Astrocyte (in vitro differentiated cells and primary cell): ENCODE results near the gene GALR1. TPM values are rescaled to one million over a fixed set of nuclear protein-coding genes. Genes with fewer than 3 reads are reported as not detected.

ENCODE experiments used
- DNase-seq: peaks from one replicate; pipeline ENCODE4 v3.0.0-alpha.2; 2010; ENCODE audit warnings: low read depth
- FAIRE-seq: peaks from 2 replicates; lab custom pipeline; 2011; peaks lifted over from hg19 to GRCh38; lab: Jason Lieb, UNC
- H2AFZ ChIP-seq: 2 replicates; pipeline ENCODE4 v1.6.0; 2012; ENCODE audit warnings: low read depth, low read length, inconsistent platforms
- H3K27ac ChIP-seq: 2 replicates; pipeline ENCODE4 v1.5.1; 2011; ENCODE audit warnings: low read depth, low read length, inconsistent platforms
- H3K27me3 ChIP-seq: 2 replicates; pipeline ENCODE4 v1.6.0; 2011; ENCODE audit warnings: low read length, inconsistent platforms; ENCODE audit not compliant: insufficient read depth
- H3K36me3 ChIP-seq: 2 replicates; pipeline ENCODE4 v1.5.1; 2011; ENCODE audit warnings: low read length, inconsistent platforms; ENCODE audit not compliant: insufficient read depth
- H3K4me1 ChIP-seq: 2 replicates; pipeline ENCODE4 v1.5.1; 2011; ENCODE audit warnings: low read length, inconsistent platforms; ENCODE audit not compliant: insufficient read depth
- H3K4me2 ChIP-seq: 2 replicates; pipeline ENCODE4 v1.6.0; 2012; ENCODE audit warnings: low read length, inconsistent platforms
- H3K4me3 ChIP-seq: 2 replicates; pipeline ENCODE4 v1.5.1; 2011; ENCODE audit warnings: low read depth, mild to moderate bottlenecking, low read length, inconsistent platforms; ENCODE audit not compliant: insufficient read depth
- H3K79me2 ChIP-seq: 2 replicates; pipeline ENCODE4 v1.6.0; 2012; ENCODE audit warnings: mild to moderate bottlenecking, low read length, inconsistent platforms; ENCODE audit not compliant: insufficient read depth
- H3K9ac ChIP-seq: 2 replicates; pipeline ENCODE4 v1.6.0; 2012; ENCODE audit warnings: mild to moderate bottlenecking, low read length, inconsistent platforms
- H3K9me3 ChIP-seq: 2 replicates; pipeline ENCODE4 v1.5.1; 2012; ENCODE audit warnings: low read depth, mild to moderate bottlenecking, low read length, inconsistent platforms; ENCODE audit not compliant: insufficient read depth
- H4K20me1 ChIP-seq: 2 replicates; pipeline ENCODE4 v1.6.0; 2012; ENCODE audit warnings: low read length, inconsistent platforms; ENCODE audit not compliant: insufficient read depth
- H3K27ac Mint-ChIP-seq: one replicate; pipeline ENCODE4 v1.8.0; 2021; ENCODE audit warnings: mild to moderate bottlenecking, mixed read lengths; ENCODE audit not compliant: unreplicated experiment
- H3K27me3 Mint-ChIP-seq: one replicate; pipeline ENCODE4 v1.8.0; 2021; ENCODE audit warnings: low read depth, mixed read lengths; ENCODE audit not compliant: unreplicated experiment
- H3K36me3 Mint-ChIP-seq: one replicate; pipeline ENCODE4 v1.8.0; 2021; ENCODE audit warnings: low read depth, mixed read lengths; ENCODE audit not compliant: unreplicated experiment
- H3K4me1 Mint-ChIP-seq: one replicate; pipeline ENCODE4 v1.8.0; 2021; ENCODE audit warnings: low read depth, mixed read lengths; ENCODE audit not compliant: unreplicated experiment
- H3K4me3 Mint-ChIP-seq: one replicate; pipeline ENCODE4 v1.8.0; 2021; ENCODE audit warnings: mild to moderate bottlenecking, moderate library complexity, mixed read lengths; ENCODE audit not compliant: unreplicated experiment
- H3K9me3 Mint-ChIP-seq: one replicate; pipeline ENCODE4 v1.8.0; 2021; ENCODE audit warnings: mild to moderate bottlenecking, mixed read lengths; ENCODE audit not compliant: unreplicated experiment
- CTCF ChIP-seq: IDR thresholded peaks from 2 replicates; pipeline ENCODE4 v1.5.1; 2011; ENCODE audit warnings: low read depth, mild to moderate bottlenecking, inconsistent platforms, low read length, moderate library complexity; ENCODE audit not compliant: insufficient read depth
- EZH2 ChIP-seq: IDR thresholded peaks from 2 replicates; pipeline ENCODE4 v1.6.1; 2012; ENCODE audit warnings: mild to moderate bottlenecking, low read length, inconsistent platforms; ENCODE audit not compliant: insufficient read depth
- total RNA-seq: library from RNA; stranded (reverse); gene quantifications from 2 replicates; pipeline ENCODE4 v1.2.1, GENCODE V29; 2021

Gene GALR1
- total RNA-seq, 1 donor from 2014 or later = not detected

GRCh38 chr18:77316008-77316407 lies 66.4 kb downstream of the GALR1 start:
- H4K20me1 ChIP-seq = no peaks in the 10 kb centered on the region
- H3K36me3 ChIP-seq = no peaks in the 10 kb centered on the region
- TF ChIP-seq EZH2 = no peak
- TF ChIP-seq CTCF = no peak
- no peak overlapping the region for H3K27ac ChIP-seq
- no peak overlapping the region for H3K4me2 ChIP-seq
- peaks cover 5% of the 10 kb centered on the region for H3K4me1 ChIP-seq
- DNase-seq (no peak), FAIRE-seq (no peak)
- H2AFZ ChIP-seq = no peak overlapping the region
- H3K9me3 ChIP-seq = no peaks in the 10 kb centered on the region
- Mint-ChIP-seq H3K4me1 (peaks cover 39% of the 10 kb centered on the region), H3K27me3 (peaks cover 1% of the 10 kb centered on the region), H3K36me3 (no peaks in the 10 kb centered on the region), H3K4me3 (no peak overlapping the region), H3K9me3 (no peaks in the 10 kb centered on the region), H3K27ac (peak overlapping the region; percentile 58)
- no peaks in the 10 kb centered on the region for H3K79me2 ChIP-seq
- H3K9ac ChIP-seq = no peak overlapping the region
- no peak overlapping the region for H3K4me3 ChIP-seq
- H3K27me3 ChIP-seq = no peaks in the 10 kb centered on the region

- Mint-ChIP-seq H3K27me3 (peaks cover 2% of the 10 kb centered on the region), H3K27ac (peak overlapping the region; percentile 78), H3K9me3 (no peaks in the 10 kb centered on the region), H3K4me1 (peaks cover 38% of the 10 kb centered on the region), H3K36me3 (no peaks in the 10 kb centered on the region), H3K4me3 (no peak overlapping the region)
- Histone ChIP-seq H3K9ac (no peak overlapping the region), H3K4me1 (peaks cover 5% of the 10 kb centered on the region), H3K4me2 (peak overlapping the region; percentile 7), H2AFZ (no peak overlapping the region), H3K79me2 (no peaks in the 10 kb centered on the region), H4K20me1 (no peaks in the 10 kb centered on the region), H3K4me3 (no peak overlapping the region), H3K27ac (no peak overlapping the region), H3K36me3 (no peaks in the 10 kb centered on the region), H3K9me3 (no peaks in the 10 kb centered on the region), H3K27me3 (no peaks in the 10 kb centered on the region)
- FAIRE-seq (no peak), DNase-seq (peak; percentile 9)
- TF ChIP-seq CTCF (no peak), EZH2 (no peak)
Observed at GRCh38 chr18:77316641-77317040, 67.0 kb downstream of the GALR1 start.

- Mint-ChIP-seq H3K4me1 (peaks cover 28% of the 10 kb centered on the region), H3K9me3 (peaks cover 2% of the 10 kb centered on the region), H3K36me3 (no peaks in the 10 kb centered on the region), H3K4me3 (no peak overlapping the region), H3K27ac (no peak overlapping the region), H3K27me3 (peaks cover 5% of the 10 kb centered on the region)
- no peak for TF ChIP-seq EZH2
- TF ChIP-seq CTCF = no peak
- Histone ChIP-seq H3K4me3 (no peak overlapping the region), H3K27me3 (no peaks in the 10 kb centered on the region), H4K20me1 (no peaks in the 10 kb centered on the region), H3K4me1 (peaks cover 5% of the 10 kb centered on the region), H3K4me2 (no peak overlapping the region), H2AFZ (no peak overlapping the region), H3K9me3 (no peaks in the 10 kb centered on the region), H3K79me2 (no peaks in the 10 kb centered on the region), H3K36me3 (no peaks in the 10 kb centered on the region), H3K27ac (no peak overlapping the region), H3K9ac (no peak overlapping the region)
- DNase-seq (no peak), FAIRE-seq (no peak)
Observed at GRCh38 chr18:77320971-77321559, 71.4 kb downstream of the GALR1 start.
